ENCODE data around the gene PDE7B. TPM values are rescaled to one million over a fixed set of nuclear protein-coding genes. Genes with fewer than 3 reads are reported as not detected.
A peak's percentile ranks its signal among the peaks of the same experiment; 100 is the strongest.
"Not testable (repeated sequence)": the region's sequence is repeated elsewhere in the genome, so short reads cannot be mapped to it uniquely, and the experiment has no call there.

Gene PDE7B
- total and polyA plus RNA-seq, 3 experiments from 2014 or later: 0.04 to 0.24 (median 0.07) TPM

DNA sequence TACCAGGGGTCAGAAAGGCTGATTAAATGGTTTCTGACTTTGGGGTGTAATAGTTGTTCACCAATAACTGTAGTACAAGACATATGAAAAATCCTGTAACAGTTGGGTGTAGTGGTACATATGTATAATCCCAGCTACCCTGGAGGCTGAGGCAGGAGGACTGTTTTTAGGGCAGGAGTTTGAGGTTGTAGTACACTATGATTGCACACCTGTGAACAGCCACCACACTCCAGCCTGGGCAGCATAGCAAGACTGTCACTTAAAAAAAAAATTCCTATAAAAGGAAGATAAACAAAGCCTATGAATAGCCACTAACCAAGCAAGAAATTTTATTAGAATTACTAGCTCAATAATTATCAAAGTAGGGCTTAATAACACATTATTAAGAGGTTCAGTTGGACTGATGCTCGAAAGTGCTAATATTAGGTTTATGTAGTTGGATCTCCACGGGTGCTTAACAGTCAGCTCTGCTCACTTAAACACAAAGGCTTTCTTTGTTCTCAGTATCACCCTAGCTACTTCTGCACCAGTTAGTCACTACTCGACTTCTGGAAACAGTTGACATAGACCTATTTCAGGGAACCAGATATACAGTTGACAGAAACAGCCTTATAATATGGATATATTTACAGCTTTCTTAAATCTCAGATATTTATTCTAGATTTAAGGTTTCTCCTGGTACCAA, 285.6 kb downstream of the PDE7B start:
- no peaks in the 10 kb centered on the region for H3K36me3 ChIP-seq (ENCODE audit: insufficient read depth, low read length)
- POLR2A ChIA-PET: no interaction called here
- Mint-ChIP-seq H3K4me3 (no peak overlapping the region), H3K36me3 (no peaks in the 10 kb centered on the region), H3K27me3 (peaks cover 1 to 11% of the 10 kb centered on the region in 2 donors), H3K9me3 (peaks cover 0 to 5% (median 0%) of the 10 kb centered on the region in 5 donors), H3K4me1 (no peaks in the 10 kb centered on the region), H3K27ac (no peak overlapping the region)
- CTCF ChIA-PET: interaction anchor here (1.3 kb wide), 1 partner anchor 14 kb away, joined by 3 read pairs; no protein-coding TSS in a partner anchor
- no peaks in the 10 kb centered on the region for H3K27me3 ChIP-seq (ENCODE audit: insufficient read depth, low read length, poor library complexity, severe bottlenecking)
- no peaks in the 10 kb centered on the region for H3K4me1 ChIP-seq (ENCODE audit: insufficient read depth, low read length)
- H3K9me3 ChIP-seq (ENCODE audit: low read length): no peaks in the 10 kb centered on the region
- no peak for DNase-seq
- H3K4me3 ChIP-seq (ENCODE audit: low read length): no peak overlapping the region
- no peak overlapping the region for H3K27ac ChIP-seq (ENCODE audit: low read depth, low read length)

DNA sequence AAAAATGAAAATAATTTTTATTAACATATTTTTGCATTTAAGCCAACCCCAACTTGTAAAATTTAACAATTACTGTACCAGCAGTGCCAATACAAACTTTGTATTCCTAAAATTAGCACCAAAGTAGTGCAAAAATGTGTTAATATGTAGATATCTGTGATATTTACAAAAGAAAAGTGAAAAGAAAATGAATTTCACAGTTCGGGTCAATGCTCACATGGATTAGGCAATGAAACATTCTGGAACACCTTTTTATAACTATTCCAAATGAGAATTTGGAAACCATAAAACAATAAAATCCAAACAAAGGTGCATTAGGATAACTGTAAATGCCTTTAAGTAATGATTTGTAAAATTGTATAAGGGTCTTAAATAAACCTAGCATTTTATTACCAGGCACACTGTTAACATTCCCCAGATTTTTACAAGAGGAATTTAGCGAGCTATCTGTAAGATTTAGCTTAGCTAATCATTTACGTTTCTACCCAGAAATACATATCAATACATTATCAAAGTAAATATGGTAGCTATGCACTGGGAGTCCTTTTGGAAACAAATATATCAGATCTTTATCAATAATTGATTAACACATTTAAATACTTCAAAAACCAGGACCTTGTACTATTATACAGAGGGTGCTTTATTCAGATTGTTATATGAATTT, 286.4 kb downstream of the PDE7B start:
- Histone ChIP-seq H3K27ac (ENCODE audit: low read depth, low read length) (no peak overlapping the region), H3K4me3 (ENCODE audit: low read length) (no peak overlapping the region), H3K9me3 (ENCODE audit: low read length) (no peaks in the 10 kb centered on the region), H3K36me3 (ENCODE audit: insufficient read depth, low read length) (no peaks in the 10 kb centered on the region), H3K4me1 (ENCODE audit: insufficient read depth, low read length) (no peaks in the 10 kb centered on the region), H3K27me3 (ENCODE audit: insufficient read depth, low read length, poor library complexity, severe bottlenecking) (no peaks in the 10 kb centered on the region)
- no peak for DNase-seq
- no peaks in the 10 kb centered on the region for H3K4me1 Mint-ChIP-seq
- H3K27me3 Mint-ChIP-seq: peaks cover 0 to 5% of the 10 kb centered on the region in 2 donors
- H3K4me3 Mint-ChIP-seq: no peak overlapping the region
- no peak overlapping the region for H3K27ac Mint-ChIP-seq
- CTCF ChIA-PET: interaction anchor here (1.3 kb wide), 1 partner anchor 15 kb away, joined by 3 read pairs; no protein-coding TSS in a partner anchor
- POLR2A ChIA-PET: no interaction called here
- no peaks in the 10 kb centered on the region for H3K36me3 Mint-ChIP-seq
- peaks cover 0 to 5% (median 0%) of the 10 kb centered on the region in 5 donors for H3K9me3 Mint-ChIP-seq

DNA sequence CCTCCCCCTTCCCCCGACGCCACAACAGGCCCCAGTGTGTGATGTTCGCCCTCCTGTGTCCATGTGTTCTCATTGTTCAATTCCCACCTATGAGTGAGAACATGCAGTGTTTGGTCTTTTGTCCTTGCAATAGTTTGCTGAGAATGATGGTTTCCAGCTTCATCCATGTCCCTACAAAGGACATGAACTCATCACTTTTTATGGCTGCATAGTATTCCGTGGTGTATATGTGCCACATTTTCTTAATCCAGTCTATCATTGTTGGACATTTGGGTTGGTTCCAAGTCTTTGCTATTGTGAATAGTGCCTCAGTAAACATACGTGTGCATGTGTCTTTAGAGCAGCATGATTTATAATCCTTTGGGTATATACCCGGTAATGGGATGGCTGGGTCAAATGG, 287.6 kb downstream of the PDE7B start:
- H3K27ac Mint-ChIP-seq: peak overlapping the region in 1 of 8 donors; percentile 26

DNA sequence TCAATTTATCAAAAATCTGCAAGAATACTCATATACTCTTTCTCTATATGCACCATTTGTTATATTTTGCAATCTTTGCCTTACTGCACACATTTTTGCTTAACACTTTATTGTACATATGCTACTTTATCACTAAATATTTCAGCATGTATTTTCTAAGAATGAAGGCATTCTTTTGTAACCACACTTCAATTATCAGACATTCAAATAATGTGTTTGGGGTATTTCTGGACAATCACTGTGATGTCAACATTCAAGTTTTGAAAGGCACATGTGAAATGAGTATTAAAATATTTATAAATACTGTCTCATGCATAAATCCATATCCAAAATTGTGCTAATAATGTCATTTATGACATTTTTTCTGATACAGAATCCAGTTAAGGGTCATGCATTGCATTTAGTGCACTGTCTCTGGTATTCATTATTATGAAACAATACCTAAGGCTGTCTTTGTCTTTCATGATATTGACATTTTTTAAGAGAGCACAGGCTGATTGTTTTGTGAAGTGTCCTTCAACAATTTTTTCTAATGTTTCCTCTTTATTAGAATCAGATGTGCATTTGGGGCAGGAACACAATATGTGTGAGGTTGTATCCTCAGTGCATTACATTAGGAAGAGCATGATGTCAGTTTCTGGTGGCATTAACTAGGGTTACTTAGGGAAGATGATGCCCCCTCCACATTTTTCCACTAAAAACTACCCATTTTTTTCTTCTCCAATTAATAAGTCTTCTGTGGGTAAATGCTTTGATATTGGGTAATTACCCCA, 292.9 kb downstream of the PDE7B start:
- H3K9me3 Mint-ChIP-seq: peaks cover 0 to 5% (median 0%) of the 10 kb centered on the region in 5 donors
- CTCF ChIA-PET: no interaction called here
- H3K4me3 ChIP-seq (ENCODE audit: low read length): no peak overlapping the region

More for the DNA sequence above, 287.6 kb downstream of the PDE7B start:
- H3K9me3 Mint-ChIP-seq; H3K36me3 ChIP-seq (ENCODE audit: insufficient read depth, low read length); CTCF ChIA-PET; H3K36me3 Mint-ChIP-seq; H3K4me3 Mint-ChIP-seq; H3K9me3 ChIP-seq (ENCODE audit: low read length); H3K27me3 ChIP-seq (ENCODE audit: insufficient read depth, low read length, poor library complexity, severe bottlenecking); H3K4me1 ChIP-seq (ENCODE audit: insufficient read depth, low read length); H3K27me3 Mint-ChIP-seq; H3K4me1 Mint-ChIP-seq; H3K27ac ChIP-seq (ENCODE audit: low read depth, low read length); POLR2A ChIA-PET; DNase-seq; H3K4me3 ChIP-seq (ENCODE audit: low read length): not testable (repeated sequence)

DNA sequence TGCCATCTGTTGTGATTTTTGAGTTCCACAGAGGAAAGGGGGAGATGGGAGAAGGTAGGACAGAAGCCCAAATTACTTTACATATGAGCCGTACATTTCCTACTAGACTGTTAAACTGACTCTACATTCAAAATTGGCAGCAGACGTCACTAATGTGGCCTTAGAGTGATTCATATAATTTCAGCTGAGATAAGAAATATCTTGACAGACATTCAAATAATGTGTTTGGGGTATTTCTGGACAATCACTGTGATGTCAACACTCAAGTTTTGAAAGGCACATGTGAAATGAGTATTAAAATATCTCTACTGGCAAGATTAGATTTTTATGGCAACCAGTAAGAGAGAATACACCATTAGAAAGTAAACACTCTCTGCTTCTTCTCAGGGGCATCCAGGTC, 294.6 kb downstream of the PDE7B start:
- H3K4me1 ChIP-seq (ENCODE audit: insufficient read depth, low read length): no peaks in the 10 kb centered on the region
- peaks cover 0 to 5% (median 0%) of the 10 kb centered on the region in 5 donors for H3K9me3 Mint-ChIP-seq
- H3K27ac ChIP-seq (ENCODE audit: low read depth, low read length): no peak overlapping the region
- no peak overlapping the region for H3K4me3 ChIP-seq (ENCODE audit: low read length)
- H3K9me3 ChIP-seq (ENCODE audit: low read length): no peaks in the 10 kb centered on the region
- H3K36me3 Mint-ChIP-seq: no peaks in the 10 kb centered on the region
- peaks cover 2 to 54% of the 10 kb centered on the region in 2 donors for H3K27me3 Mint-ChIP-seq
- no peaks in the 10 kb centered on the region for H3K27me3 ChIP-seq (ENCODE audit: insufficient read depth, low read length, poor library complexity, severe bottlenecking)
- H3K27ac Mint-ChIP-seq: no peak overlapping the region
- DNase-seq: no peak
- no peak overlapping the region for H3K4me3 Mint-ChIP-seq
- ChIA-PET CTCF (no interaction called here), POLR2A (no interaction called here)
- no peaks in the 10 kb centered on the region for H3K36me3 ChIP-seq (ENCODE audit: insufficient read depth, low read length)
- no peaks in the 10 kb centered on the region for H3K4me1 Mint-ChIP-seq

More for the DNA sequence above, 292.9 kb downstream of the PDE7B start:
- H3K36me3 Mint-ChIP-seq: no peaks in the 10 kb centered on the region
- Histone ChIP-seq H3K4me1 (ENCODE audit: insufficient read depth, low read length) (no peaks in the 10 kb centered on the region), H3K36me3 (ENCODE audit: insufficient read depth, low read length) (no peaks in the 10 kb centered on the region), H3K9me3 (ENCODE audit: low read length) (no peaks in the 10 kb centered on the region), H3K27ac (ENCODE audit: low read depth, low read length) (no peak overlapping the region), H3K27me3 (ENCODE audit: insufficient read depth, low read length, poor library complexity, severe bottlenecking) (no peaks in the 10 kb centered on the region)
- no peak overlapping the region for H3K27ac Mint-ChIP-seq
- H3K4me1 Mint-ChIP-seq: no peaks in the 10 kb centered on the region
- no peak for DNase-seq
- no peak overlapping the region for H3K4me3 Mint-ChIP-seq
- POLR2A ChIA-PET: no interaction called here
- H3K27me3 Mint-ChIP-seq: peaks cover 2 to 40% of the 10 kb centered on the region in 2 donors

DNA sequence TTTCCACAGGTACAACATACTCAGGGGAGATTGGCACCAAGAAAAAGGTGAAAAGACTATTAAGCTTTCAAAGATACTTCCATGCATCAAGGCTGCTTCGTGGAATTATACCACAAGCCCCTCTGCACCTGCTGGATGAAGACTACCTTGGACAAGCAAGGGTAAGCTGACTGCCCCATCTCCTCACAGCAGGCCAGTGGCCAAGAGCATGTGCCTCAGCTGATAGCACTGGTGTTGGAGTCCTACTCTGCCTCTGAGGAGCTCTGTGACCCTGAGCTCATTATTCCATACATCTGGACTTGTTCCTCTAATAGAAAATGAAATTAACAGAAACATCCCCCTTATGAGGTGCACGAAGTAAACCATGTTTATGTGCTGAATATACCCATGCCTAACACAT, 295.8 kb downstream of the PDE7B start:
- Mint-ChIP-seq H3K4me1 (no peaks in the 10 kb centered on the region), H3K27me3 (peaks cover 2 to 54% of the 10 kb centered on the region in 2 donors), H3K36me3 (no peaks in the 10 kb centered on the region), H3K9me3 (no peaks in the 10 kb centered on the region), H3K27ac (no peak overlapping the region), H3K4me3 (no peak overlapping the region)
- Histone ChIP-seq H3K4me1 (ENCODE audit: insufficient read depth, low read length) (no peaks in the 10 kb centered on the region), H3K4me3 (ENCODE audit: low read length) (no peak overlapping the region), H3K27ac (ENCODE audit: low read depth, low read length) (no peak overlapping the region), H3K36me3 (ENCODE audit: insufficient read depth, low read length) (no peaks in the 10 kb centered on the region), H3K27me3 (ENCODE audit: insufficient read depth, low read length, poor library complexity, severe bottlenecking) (no peaks in the 10 kb centered on the region), H3K9me3 (ENCODE audit: low read length) (no peaks in the 10 kb centered on the region)
- ChIA-PET POLR2A (no interaction called here), CTCF (no interaction called here)
- no peak for DNase-seq

DNA sequence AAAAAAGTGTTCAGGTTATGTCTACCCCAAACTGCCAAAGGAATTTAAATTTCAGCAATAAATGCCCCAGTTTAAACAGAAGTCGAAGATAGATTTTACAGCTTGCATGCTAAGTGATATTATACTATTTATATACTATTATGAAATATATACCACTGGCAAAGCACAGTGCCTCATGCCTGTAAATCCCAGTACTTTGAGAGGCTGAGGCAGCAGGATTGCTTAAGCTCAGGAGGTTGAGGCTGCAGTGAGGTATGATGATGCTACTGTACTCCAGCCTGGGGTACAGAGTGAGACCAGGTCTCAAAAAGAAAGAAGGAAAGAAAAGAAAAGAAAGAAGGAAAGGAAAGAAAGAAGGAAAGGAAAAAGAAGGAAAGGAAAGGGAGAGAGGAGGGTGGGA, 296.6 kb downstream of the PDE7B start:
- no peaks in the 10 kb centered on the region for H3K36me3 Mint-ChIP-seq
- H3K9me3 Mint-ChIP-seq: no peaks in the 10 kb centered on the region
- ChIA-PET POLR2A (no interaction called here), CTCF (no interaction called here)
- H3K27me3 Mint-ChIP-seq: peaks cover 2 to 54% of the 10 kb centered on the region in 2 donors
- Histone ChIP-seq H3K36me3 (ENCODE audit: insufficient read depth, low read length) (no peaks in the 10 kb centered on the region), H3K4me1 (ENCODE audit: insufficient read depth, low read length) (no peaks in the 10 kb centered on the region), H3K4me3 (ENCODE audit: low read length) (no peak overlapping the region), H3K27ac (ENCODE audit: low read depth, low read length) (no peak overlapping the region), H3K27me3 (ENCODE audit: insufficient read depth, low read length, poor library complexity, severe bottlenecking) (no peaks in the 10 kb centered on the region), H3K9me3 (ENCODE audit: low read length) (no peaks in the 10 kb centered on the region)
- H3K27ac Mint-ChIP-seq: no peak overlapping the region
- no peak overlapping the region for H3K4me3 Mint-ChIP-seq
- H3K4me1 Mint-ChIP-seq: no peaks in the 10 kb centered on the region
- no peak for DNase-seq

DNA sequence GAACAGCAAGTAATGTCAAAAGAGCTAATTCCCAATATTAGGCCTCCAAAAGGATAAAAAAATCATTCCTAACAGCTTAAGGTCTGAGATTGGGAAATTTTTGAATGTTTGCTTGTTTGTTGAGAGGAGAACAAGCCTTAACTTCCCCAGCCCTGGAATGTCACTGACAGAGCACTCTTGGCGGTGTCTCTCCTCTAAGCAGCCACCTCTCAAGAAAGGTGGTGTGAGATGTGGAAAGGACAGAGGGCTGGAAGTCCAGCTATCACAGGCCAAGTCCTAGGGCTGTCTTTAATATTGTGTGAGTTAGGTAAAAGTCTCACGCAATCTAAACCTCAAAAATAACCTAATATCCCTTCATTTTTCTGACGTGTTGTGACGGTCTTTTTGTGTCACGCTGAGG, 297.0 kb downstream of the PDE7B start:
- no peak overlapping the region for H3K4me3 Mint-ChIP-seq

More for the DNA sequence above, 297.0 kb downstream of the PDE7B start:
- no peak overlapping the region for H3K4me3 ChIP-seq (ENCODE audit: low read length)
- Mint-ChIP-seq H3K27ac (no peak overlapping the region), H3K4me1 (no peaks in the 10 kb centered on the region), H3K9me3 (no peaks in the 10 kb centered on the region), H3K27me3 (peaks cover 2 to 54% of the 10 kb centered on the region in 2 donors), H3K36me3 (no peaks in the 10 kb centered on the region)
- CTCF ChIA-PET: no interaction called here
- no peaks in the 10 kb centered on the region for H3K9me3 ChIP-seq (ENCODE audit: low read length)
- H3K36me3 ChIP-seq (ENCODE audit: insufficient read depth, low read length): no peaks in the 10 kb centered on the region
- no peak overlapping the region for H3K27ac ChIP-seq (ENCODE audit: low read depth, low read length)
- H3K27me3 ChIP-seq (ENCODE audit: insufficient read depth, low read length, poor library complexity, severe bottlenecking): no peaks in the 10 kb centered on the region
- no peak for DNase-seq
- H3K4me1 ChIP-seq (ENCODE audit: insufficient read depth, low read length): no peaks in the 10 kb centered on the region
- POLR2A ChIA-PET: no interaction called here

All from CD8-positive, alpha-beta memory T cell (primary cell).